ENCODE data around the gene LRIT1.

Gene LRIT1

GRCh38 chr10:84201682-84202081 lies 39.7 kb downstream of the LRIT1 start:
- no peak for TF ChIP-seq CTCF (conservative IDR thresholded peaks at IDR 0.05; ENCODE audit: low read depth, low read length)
- Histone ChIP-seq H3K4me3 (IDR thresholded peaks at IDR 0.05; ENCODE audit: insufficient read depth, low read depth, low read length) (no peak overlapping the region), H4K20me1 (ENCODE audit: insufficient read depth) (no peaks in the 10 kb centered on the region), H3K9ac (no peak overlapping the region), H2AFZ (ENCODE audit: low read depth) (no peak overlapping the region), H3K27me3 (ENCODE audit: insufficient read depth, low read depth) (no peaks in the 10 kb centered on the region), H3K4me2 (no peak overlapping the region), H3K27ac (no peak overlapping the region), H3K36me3 (ENCODE audit: insufficient read depth) (no peaks in the 10 kb centered on the region), H3K4me1 (ENCODE audit: low read depth, poor library complexity, severe bottlenecking) (no peaks in the 10 kb centered on the region), H3K79me2 (ENCODE audit: insufficient read depth, low read depth) (no peaks in the 10 kb centered on the region)

GRCh38 chr10:84201244-84201606 lies 40.1 kb downstream of the LRIT1 start:
- Histone ChIP-seq H3K4me1 (ENCODE audit: low read depth, poor library complexity, severe bottlenecking) (no peaks in the 10 kb centered on the region), H3K9ac (no peak overlapping the region), H3K27ac (no peak overlapping the region), H3K4me3 (IDR thresholded peaks at IDR 0.05; ENCODE audit: insufficient read depth, low read depth, low read length) (no peak overlapping the region), H3K36me3 (ENCODE audit: insufficient read depth) (no peaks in the 10 kb centered on the region), H3K27me3 (ENCODE audit: insufficient read depth, low read depth) (no peaks in the 10 kb centered on the region), H4K20me1 (ENCODE audit: insufficient read depth) (no peaks in the 10 kb centered on the region), H3K4me2 (no peak overlapping the region), H3K79me2 (ENCODE audit: insufficient read depth, low read depth) (no peaks in the 10 kb centered on the region), H2AFZ (ENCODE audit: low read depth) (no peak overlapping the region)
- no peak for TF ChIP-seq CTCF (conservative IDR thresholded peaks at IDR 0.05; ENCODE audit: low read depth, low read length)

- Histone ChIP-seq H3K27ac (no peak overlapping the region), H3K9ac (no peak overlapping the region), H4K20me1 (ENCODE audit: insufficient read depth) (no peaks in the 10 kb centered on the region), H3K79me2 (ENCODE audit: insufficient read depth, low read depth) (no peaks in the 10 kb centered on the region), H3K27me3 (ENCODE audit: insufficient read depth, low read depth) (no peaks in the 10 kb centered on the region), H3K4me2 (no peak overlapping the region), H3K4me1 (ENCODE audit: low read depth, poor library complexity, severe bottlenecking) (no peaks in the 10 kb centered on the region), H3K36me3 (ENCODE audit: insufficient read depth) (no peaks in the 10 kb centered on the region), H2AFZ (ENCODE audit: low read depth) (no peak overlapping the region), H3K4me3 (IDR thresholded peaks at IDR 0.05; ENCODE audit: insufficient read depth, low read depth, low read length) (no peak overlapping the region)
- no peak for TF ChIP-seq CTCF (conservative IDR thresholded peaks at IDR 0.05; ENCODE audit: low read depth, low read length)
Observed at GRCh38 chr10:84200537-84201243, 40.7 kb downstream of the LRIT1 start.

GRCh38 chr10:84198206-84198915 lies 43.0 kb downstream of the LRIT1 start:
- no peaks in the 10 kb centered on the region for H4K20me1 ChIP-seq (ENCODE audit: insufficient read depth)
- no peak overlapping the region for H3K9ac ChIP-seq
- no peaks in the 10 kb centered on the region for H3K36me3 ChIP-seq (ENCODE audit: insufficient read depth)
- H3K4me3 ChIP-seq (IDR thresholded peaks at IDR 0.05; ENCODE audit: insufficient read depth, low read depth, low read length): no peak overlapping the region
- no peak for TF ChIP-seq CTCF (conservative IDR thresholded peaks at IDR 0.05; ENCODE audit: low read depth, low read length)
- H3K27me3 ChIP-seq (ENCODE audit: insufficient read depth, low read depth): no peaks in the 10 kb centered on the region
- H3K79me2 ChIP-seq (ENCODE audit: insufficient read depth, low read depth): no peaks in the 10 kb centered on the region
- H3K4me2 ChIP-seq: no peak overlapping the region
- no peak overlapping the region for H3K27ac ChIP-seq
- no peak overlapping the region for H2AFZ ChIP-seq (ENCODE audit: low read depth)
- H3K4me1 ChIP-seq (ENCODE audit: low read depth, poor library complexity, severe bottlenecking): no peaks in the 10 kb centered on the region

Data from KMS-11 (cell line).